ENCODE data around the gene LPCAT2. TPM values are rescaled to one million over a fixed set of nuclear protein-coding genes. Genes with fewer than 3 reads are reported as not detected.

The LPCAT2 gene
- total RNA-seq: 10 to 100 TPM in 1 of 5 experiments, 1 to 10 TPM in 4; 1.1 to 16.9 (median 2.5) TPM
- polyA plus RNA-seq: under 1 TPM; 0.03 to 0.22 TPM
- 0.40 reads per million for total RNA-seq

- H3K4me3 ChIP-seq (ENCODE audit: low read length): no peak within 1 kb of the TSS
Measured at GRCh38 chr16:55508941-55509931, at the start of gene LPCAT2. Gene LPCAT2 (plus strand): TSS chr16:55509072. CDS start chr16:55509182, 110 bp downstream.

GRCh38 chr16:55462241-55462640 is 46.6 kb upstream of the LPCAT2 start:
- intact Hi-C loops (cut with micrococcal nuclease): loop anchor here in 1 of 2 donors (10.0 kb wide), 1 partner anchor 1517 kb away; no protein-coding TSS in a partner anchor
- no peak overlapping the region for H3K4me3 ChIP-seq (ENCODE audit: low read length)
- H3K27ac Mint-ChIP-seq: no peak overlapping the region

More at GRCh38 chr16:55508941-55509931, at the start of gene LPCAT2:
- Mint-ChIP-seq H3K4me1 (peaks cover 5 to 14% (median 9%) of the 10 kb centered on the region in 7 donors), H3K27me3 (peaks cover 41 to 72% (median 53%) of the 10 kb centered on the region in 5 donors), H3K4me3 (peak within 1 kb of the TSS; percentile 17 to 87 (median 69)), H3K36me3 (peaks cover 0 to 11% (median 4%) of the 10 kb centered on the region in 5 donors), H3K27ac (peak within 1 kb of the TSS in 1 of 9 donors; percentile 64), H3K9me3 (peaks cover 4 to 26% (median 11%) of the 10 kb centered on the region in 11 donors)
- ChIA-PET CTCF (no interaction called here), POLR2A (no interaction called here)
- intact Hi-C loops (cut with micrococcal nuclease): loop anchor here in 1 of 2 donors (5.0 to 10.0 kb wide), 2 partner anchors 42 to 686 kb away; partner anchors contain the start of gene GNAO1
- DNase-seq (peak in 3 of 9 donors; percentile 9 to 65 (median 17)), ATAC-seq (peak; percentile 85)
- no peak within 1 kb of the TSS for H3K27ac ChIP-seq (ENCODE audit: low read depth, low read length)
- no peaks in the 10 kb centered on the region for H3K36me3 ChIP-seq (ENCODE audit: control insufficient read depth in 2 of 3, insufficient read depth in 3 of 3, low read length in 3 of 3)
- H3K4me1 ChIP-seq (ENCODE audit: control insufficient read depth in 2 of 2, insufficient read depth in 2 of 2, low read length in 2 of 2): no peaks in the 10 kb centered on the region
- peaks cover 0 to 7% (median 0%) of the 10 kb centered on the region in 3 experiments for H3K9me3 ChIP-seq (ENCODE audit: control insufficient read depth in 2 of 3, low read length in 3 of 3)
- H3K27me3 ChIP-seq (ENCODE audit: control insufficient read depth in 2 of 2, insufficient read depth in 2 of 2, low read length in 2 of 2): peaks cover 0 to 5% of the 10 kb centered on the region in 2 donors

GRCh38 chr16:55464375-55464774 is 44.5 kb upstream of the LPCAT2 start:
- POLR2A ChIA-PET: no interaction called here
- peaks cover 0 to 4% (median 0%) of the 10 kb centered on the region in 5 donors for H3K27me3 Mint-ChIP-seq
- Histone ChIP-seq H3K27me3 (ENCODE audit: control insufficient read depth in 2 of 2, insufficient read depth in 2 of 2, low read length in 2 of 2) (no peaks in the 10 kb centered on the region), H3K27ac (ENCODE audit: low read depth, low read length) (no peak overlapping the region), H3K9me3 (ENCODE audit: control insufficient read depth in 2 of 3, low read length in 3 of 3) (no peaks in the 10 kb centered on the region), H3K4me3 (ENCODE audit: low read length) (no peak overlapping the region), H3K36me3 (ENCODE audit: control insufficient read depth in 2 of 3, insufficient read depth in 3 of 3, low read length in 3 of 3) (no peaks in the 10 kb centered on the region), H3K4me1 (ENCODE audit: control insufficient read depth in 2 of 2, insufficient read depth in 2 of 2, low read length in 2 of 2) (no peaks in the 10 kb centered on the region)
- DNase-seq: no peak
- no peak overlapping the region for H3K27ac Mint-ChIP-seq
- ATAC-seq: no peak
- intact Hi-C loops (cut with micrococcal nuclease): loop anchor here in 1 of 2 donors (10.0 kb wide), 1 partner anchor 1520 kb away; no protein-coding TSS in a partner anchor
- peaks cover 0 to 7% (median 0%) of the 10 kb centered on the region in 7 donors for H3K4me1 Mint-ChIP-seq
- H3K9me3 Mint-ChIP-seq: no peaks in the 10 kb centered on the region
- CTCF ChIA-PET: interaction anchor here (0.5 to 1.8 kb wide), 14 partner anchors 8 to 1910 kb away, joined by 3 to 11 read pairs (median 4); no protein-coding TSS in a partner anchor
- H3K4me3 Mint-ChIP-seq: no peak overlapping the region
- no peaks in the 10 kb centered on the region for H3K36me3 Mint-ChIP-seq

More at GRCh38 chr16:55462241-55462640, 46.6 kb upstream of the LPCAT2 start:
- H3K27me3 ChIP-seq (ENCODE audit: control insufficient read depth in 2 of 2, insufficient read depth in 2 of 2, low read length in 2 of 2): no peaks in the 10 kb centered on the region
- no peaks in the 10 kb centered on the region for H3K9me3 ChIP-seq (ENCODE audit: control insufficient read depth in 2 of 3, low read length in 3 of 3)
- Mint-ChIP-seq H3K4me1 (peaks cover 0 to 7% (median 0%) of the 10 kb centered on the region in 7 donors), H3K4me3 (no peak overlapping the region), H3K9me3 (no peaks in the 10 kb centered on the region), H3K36me3 (no peaks in the 10 kb centered on the region), H3K27me3 (peaks cover 0 to 4% (median 0%) of the 10 kb centered on the region in 5 donors)
- ATAC-seq (no peak), DNase-seq (no peak)
- POLR2A ChIA-PET: no interaction called here
- no peak overlapping the region for H3K27ac ChIP-seq (ENCODE audit: low read depth, low read length)
- no peaks in the 10 kb centered on the region for H3K36me3 ChIP-seq (ENCODE audit: control insufficient read depth in 2 of 3, insufficient read depth in 3 of 3, low read length in 3 of 3)
- CTCF ChIA-PET: no interaction called here
- no peaks in the 10 kb centered on the region for H3K4me1 ChIP-seq (ENCODE audit: control insufficient read depth in 2 of 2, insufficient read depth in 2 of 2, low read length in 2 of 2)

- Mint-ChIP-seq H3K27ac (no peak overlapping the region), H3K27me3 (peaks cover 0 to 4% (median 0%) of the 10 kb centered on the region in 5 donors), H3K9me3 (no peaks in the 10 kb centered on the region), H3K4me1 (peaks cover 0 to 7% (median 0%) of the 10 kb centered on the region in 7 donors), H3K4me3 (no peak overlapping the region), H3K36me3 (no peaks in the 10 kb centered on the region)
- H3K4me1 ChIP-seq (ENCODE audit: control insufficient read depth in 2 of 2, insufficient read depth in 2 of 2, low read length in 2 of 2): no peaks in the 10 kb centered on the region
- H3K27ac ChIP-seq (ENCODE audit: low read depth, low read length): no peak overlapping the region
- no peaks in the 10 kb centered on the region for H3K36me3 ChIP-seq (ENCODE audit: control insufficient read depth in 2 of 3, insufficient read depth in 3 of 3, low read length in 3 of 3)
- H3K4me3 ChIP-seq (ENCODE audit: low read length): no peak overlapping the region
- ATAC-seq: peak; percentile 97
- no peaks in the 10 kb centered on the region for H3K27me3 ChIP-seq (ENCODE audit: control insufficient read depth in 2 of 2, insufficient read depth in 2 of 2, low read length in 2 of 2)
- POLR2A ChIA-PET: no interaction called here
- DNase-seq: peak; percentile 54 to 86 (median 69)
- H3K9me3 ChIP-seq (ENCODE audit: control insufficient read depth in 2 of 3, low read length in 3 of 3): no peaks in the 10 kb centered on the region
- intact Hi-C loops (cut with micrococcal nuclease): loop anchor here (1.0 to 10.0 kb wide), 7 partner anchors 42 to 1573 kb away; partner anchors contain the start of gene LPCAT2 (in 1 of the 2)
- CTCF ChIA-PET: interaction anchor here (0.5 to 1.8 kb wide), 13 partner anchors 8 to 1911 kb away, joined by 3 to 11 read pairs (median 4); no protein-coding TSS in a partner anchor
Measured at GRCh38 chr16:55465077-55465896, 43.6 kb upstream of the LPCAT2 start.

GRCh38 chr16:55466209-55466608 is 42.7 kb upstream of the LPCAT2 start:
- intact Hi-C loops (cut with micrococcal nuclease): loop anchor here in 1 of 2 donors (5.0 to 10.0 kb wide), 2 partner anchors 41 to 1521 kb away; partner anchors contain the start of gene LPCAT2
- H3K4me3 Mint-ChIP-seq: no peak overlapping the region
- DNase-seq (no peak), ATAC-seq (no peak)
- no peak overlapping the region for H3K27ac ChIP-seq (ENCODE audit: low read depth, low read length)
- H3K9me3 Mint-ChIP-seq: no peaks in the 10 kb centered on the region
- no peaks in the 10 kb centered on the region for H3K36me3 Mint-ChIP-seq
- peaks cover 0 to 7% (median 0%) of the 10 kb centered on the region in 7 donors for H3K4me1 Mint-ChIP-seq
- H3K4me3 ChIP-seq (ENCODE audit: low read length): no peak overlapping the region
- H3K4me1 ChIP-seq (ENCODE audit: control insufficient read depth in 2 of 2, insufficient read depth in 2 of 2, low read length in 2 of 2): no peaks in the 10 kb centered on the region
- peaks cover 0 to 4% (median 0%) of the 10 kb centered on the region in 5 donors for H3K27me3 Mint-ChIP-seq
- ChIA-PET POLR2A (no interaction called here), CTCF (no interaction called here)
- no peaks in the 10 kb centered on the region for H3K27me3 ChIP-seq (ENCODE audit: control insufficient read depth in 2 of 2, insufficient read depth in 2 of 2, low read length in 2 of 2)
- H3K9me3 ChIP-seq (ENCODE audit: control insufficient read depth in 2 of 3, low read length in 3 of 3): no peaks in the 10 kb centered on the region
- no peaks in the 10 kb centered on the region for H3K36me3 ChIP-seq (ENCODE audit: control insufficient read depth in 2 of 3, insufficient read depth in 3 of 3, low read length in 3 of 3)
- no peak overlapping the region for H3K27ac Mint-ChIP-seq

GRCh38 chr16:55467898-55468297 is 41.0 kb upstream of the LPCAT2 start:
- CTCF ChIA-PET: no interaction called here
- Mint-ChIP-seq H3K36me3 (no peaks in the 10 kb centered on the region), H3K4me3 (no peak overlapping the region), H3K4me1 (peaks cover 0 to 18% (median 0%) of the 10 kb centered on the region in 7 donors), H3K27me3 (peaks cover 0 to 6% (median 0%) of the 10 kb centered on the region in 5 donors), H3K27ac (no peak overlapping the region), H3K9me3 (no peaks in the 10 kb centered on the region)
- intact Hi-C loops (cut with micrococcal nuclease): loop anchor here in 1 of 2 donors (5.0 to 10.0 kb wide), 2 partner anchors 39 to 1523 kb away; partner anchors contain the start of gene LPCAT2
- Histone ChIP-seq H3K4me1 (ENCODE audit: control insufficient read depth in 2 of 2, insufficient read depth in 2 of 2, low read length in 2 of 2) (no peaks in the 10 kb centered on the region), H3K9me3 (ENCODE audit: control insufficient read depth in 2 of 3, low read length in 3 of 3) (no peaks in the 10 kb centered on the region), H3K4me3 (ENCODE audit: low read length) (no peak overlapping the region), H3K27me3 (ENCODE audit: control insufficient read depth in 2 of 2, insufficient read depth in 2 of 2, low read length in 2 of 2) (no peaks in the 10 kb centered on the region), H3K27ac (ENCODE audit: low read depth, low read length) (no peak overlapping the region), H3K36me3 (ENCODE audit: control insufficient read depth in 2 of 3, insufficient read depth in 3 of 3, low read length in 3 of 3) (no peaks in the 10 kb centered on the region)
- ATAC-seq (no peak), DNase-seq (no peak)
- POLR2A ChIA-PET: no interaction called here

Measured in naive thymus-derived CD4-positive, alpha-beta T cell (primary cell).